Epidermal melanocyte (primary cell): ENCODE data around the gene PRKD1.

Source experiments
- DNase-seq: peaks from one replicate; pipeline ENCODE4 v3.0.0; 2011; ENCODE audit warnings: low spot score; ENCODE audit not compliant: insufficient read length

The PRKD1 gene

GRCh38 chr14:29838752-29839151 lies 88.9 kb downstream of the PRKD1 start:
- no peak for DNase-seq

GRCh38 chr14:29836395-29836794 lies 91.3 kb downstream of the PRKD1 start:
- DNase-seq: no peak

GRCh38 chr14:29832042-29832441 lies 95.6 kb downstream of the PRKD1 start:
- DNase-seq: no peak

- DNase-seq: no peak
These were observed 97.8 kb downstream of the PRKD1 start for GRCh38 chr14:29829851-29830250.

- no peak for DNase-seq
These were observed 103.8 kb downstream of the PRKD1 start for GRCh38 chr14:29823816-29824215.

- DNase-seq: no peak
These were observed 105.3 kb downstream of the PRKD1 start for GRCh38 chr14:29822430-29822709.

DNA sequence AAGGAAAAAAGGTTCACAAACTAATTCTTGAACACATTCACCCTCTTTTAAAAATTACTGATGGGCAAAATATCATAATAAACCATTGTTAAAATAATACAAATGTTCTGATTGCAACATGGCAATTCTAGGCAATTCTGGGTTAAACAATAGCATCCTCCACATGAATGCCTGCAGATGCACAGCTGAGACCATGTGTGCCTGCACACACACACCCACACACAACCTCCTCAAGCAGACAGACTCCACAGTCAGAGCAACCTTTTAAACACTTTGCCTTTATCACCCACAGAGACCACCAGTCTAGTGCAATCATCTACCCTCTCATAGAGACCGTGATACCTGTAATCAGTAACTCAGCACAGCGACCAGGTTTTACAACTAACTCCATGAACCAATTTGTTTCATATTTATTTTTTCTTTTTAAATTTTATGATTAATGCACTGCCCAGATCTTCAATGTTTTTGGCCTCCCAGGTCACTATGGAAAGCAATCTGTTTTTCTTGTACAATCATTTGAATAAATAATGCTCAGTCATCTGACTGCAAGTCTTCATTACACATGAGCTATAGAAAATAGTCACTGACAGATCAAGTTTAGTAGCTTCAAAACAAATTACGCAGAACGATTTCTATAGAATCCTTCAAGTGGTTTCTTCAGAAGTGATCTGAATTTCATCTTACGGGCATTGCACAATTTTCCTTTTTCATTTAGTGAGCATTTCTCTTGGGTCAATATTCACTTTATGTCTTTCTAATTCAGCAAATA lies 105.8 kb downstream of the PRKD1 start:
- no peak for DNase-seq

GRCh38 chr14:29821242-29821641 lies 106.4 kb downstream of the PRKD1 start:
- DNase-seq: no peak

- no peak for DNase-seq
These were observed 106.9 kb downstream of the PRKD1 start for GRCh38 chr14:29820785-29821184.

GRCh38 chr14:29817767-29818405 lies 109.8 kb downstream of the PRKD1 start:
- DNase-seq: no peak

GRCh38 chr14:29815016-29815674 lies 112.5 kb downstream of the PRKD1 start:
- no peak for DNase-seq

- DNase-seq: no peak
These were observed 113.3 kb downstream of the PRKD1 start for GRCh38 chr14:29814156-29815015.

- peak; percentile 32 for DNase-seq
These were observed 117.0 kb downstream of the PRKD1 start for GRCh38 chr14:29810682-29811081.

- no peak for DNase-seq
These were observed 117.6 kb downstream of the PRKD1 start for GRCh38 chr14:29810064-29810463.

DNA sequence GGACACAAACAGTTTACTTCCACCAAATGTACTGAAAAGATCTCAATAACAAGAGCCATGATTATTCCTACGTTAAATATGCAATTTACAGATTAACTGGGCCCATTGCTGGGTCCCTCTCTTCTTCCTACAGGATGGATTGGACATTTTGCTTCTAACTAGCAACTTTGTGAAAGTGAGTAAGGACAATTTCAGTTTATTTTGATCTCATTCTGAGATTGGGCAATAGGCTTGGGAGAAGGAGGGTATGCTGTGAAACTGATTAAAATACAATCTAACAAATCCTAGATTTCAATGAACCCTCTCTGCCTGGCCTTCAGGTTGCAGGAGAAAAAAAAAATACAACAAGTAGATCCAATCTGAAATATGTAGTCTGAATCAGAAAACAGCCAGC lies 121.5 kb downstream of the PRKD1 start:
- DNase-seq: no peak

DNA sequence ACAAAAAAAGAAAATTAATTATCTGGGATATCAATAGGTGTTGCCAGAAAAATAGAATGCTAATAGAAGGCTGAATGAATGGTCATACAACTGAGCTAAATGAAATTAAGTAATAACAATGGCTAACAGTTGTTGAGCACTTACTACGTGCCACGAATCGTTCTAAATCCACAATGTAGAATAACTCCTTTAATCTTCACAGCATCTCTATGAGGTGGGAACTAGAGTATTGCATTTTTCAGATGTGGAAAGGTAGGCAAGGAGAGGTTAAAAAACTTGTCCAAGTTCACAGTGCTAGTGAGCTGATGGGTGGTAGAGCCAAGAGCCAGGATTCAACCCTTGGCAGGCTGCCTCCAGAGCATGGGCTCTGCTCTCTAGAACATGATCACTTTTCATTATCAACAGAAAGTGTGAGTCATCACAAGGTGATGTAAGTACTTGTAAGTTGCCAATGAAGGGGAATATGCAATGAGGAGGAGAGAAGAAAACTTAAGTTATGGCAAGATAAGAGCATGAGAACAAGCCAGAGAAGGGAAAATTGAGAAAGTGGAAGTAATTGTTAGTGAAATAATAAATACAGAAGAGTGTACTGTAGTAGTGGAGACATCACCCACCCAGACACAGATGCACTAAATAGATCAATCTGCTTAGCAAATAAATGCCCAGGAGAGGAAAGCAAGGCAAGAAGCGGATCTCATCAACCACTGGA lies 122.1 kb downstream of the PRKD1 start:
- DNase-seq: no peak

- no peak for DNase-seq
These were observed 123.0 kb downstream of the PRKD1 start for GRCh38 chr14:29804481-29805266.

DNA sequence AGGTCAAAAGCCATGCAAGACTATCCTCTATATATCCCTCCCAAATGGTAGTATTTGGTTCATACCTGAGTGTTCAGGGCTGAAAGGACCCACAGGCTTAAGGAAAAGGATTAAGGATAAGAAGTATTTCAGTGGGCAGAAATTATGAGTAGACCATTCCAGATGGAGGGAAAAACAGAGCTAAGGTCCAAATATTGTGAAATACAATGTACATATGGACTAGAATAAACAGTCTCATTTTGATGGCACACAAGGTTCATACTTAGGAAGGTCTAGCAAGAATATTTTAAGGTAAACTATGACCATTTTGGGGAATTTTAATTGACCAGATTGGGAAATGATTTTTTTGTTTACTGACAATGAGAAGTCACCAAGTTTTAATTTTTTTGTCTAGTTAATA lies 124.6 kb downstream of the PRKD1 start:
- no peak for DNase-seq

DNA sequence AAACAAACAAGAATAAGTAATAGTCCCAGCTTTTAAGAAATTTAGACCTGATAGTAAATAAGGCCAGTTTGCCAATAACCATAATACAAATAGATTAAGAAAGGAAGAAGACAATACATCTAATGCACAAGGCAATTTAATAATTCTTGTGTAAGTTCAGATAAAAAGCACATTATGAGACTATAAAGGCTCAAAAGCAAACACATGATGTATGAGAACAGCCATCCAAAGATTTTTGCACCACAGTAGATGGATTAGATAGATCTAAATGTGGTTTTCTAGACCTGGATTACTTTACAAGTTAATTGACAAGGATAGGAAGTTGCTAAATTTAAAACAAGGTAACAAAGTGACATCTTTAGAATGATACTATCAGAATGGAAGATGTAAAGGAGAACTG lies 125.4 kb downstream of the PRKD1 start:
- no peak for DNase-seq

GRCh38 chr14:29800961-29801360 lies 126.7 kb downstream of the PRKD1 start:
- DNase-seq: no peak
